Mucosa of descending colon (tissue), 3 donors: ENCODE measurements around the gene ATG16L1. TPM values are rescaled to one million over a fixed set of nuclear protein-coding genes. Genes with fewer than 3 reads are reported as not detected.
A peak's percentile ranks its signal among the peaks of the same experiment; 100 is the strongest.

ENCODE experiments used
- ATAC-seq: fragments of 200-7000 bp; cut with Tn5 transposase; one replicate; pipeline ENCODE4 v1.9.1; 2020; ENCODE audit warnings: mild to moderate bottlenecking, moderate library complexity
- DNase-seq, 3 donors: peaks; one replicate each; pipeline ENCODE4 v3.0.0-alpha.2; 2020
- H3K36me3 ChIP-seq: fragments of 200-600 bp; one replicate; pipeline ENCODE4 v1.8.0; 2021; ENCODE audit warnings: low read depth, mild to moderate bottlenecking
- H3K4me1 ChIP-seq: fragments of 200-600 bp; one replicate; pipeline ENCODE4 v1.8.0; 2021; ENCODE audit warnings: low read depth, mild to moderate bottlenecking
- H3K4me3 ChIP-seq: fragments of 200-600 bp; one replicate; pipeline ENCODE4 v1.8.0; 2021; ENCODE audit warnings: mild to moderate bottlenecking
- H3K9me3 ChIP-seq: fragments of 200-600 bp; one replicate; pipeline ENCODE4 v1.8.0; 2021; ENCODE audit warnings: mild to moderate bottlenecking
- CTCF ChIP-seq: fragments of 200-600 bp; IDR thresholded peaks from one replicate; pipeline ENCODE4 v1.8.0; 2022; ENCODE audit warnings: antibody characterized with exemption, mild to moderate bottlenecking
- intact Hi-C, 2 donors: fragments of 100-400 bp; cut with DNase I in 1 of 2; cut with micrococcal nuclease in 1 of 2; formaldehyde crosslinking; loops; one replicate each; pipeline versions ENCODE4 v1.11.0 to v1.11.1; 2022; cut with DNase I, micrococcal nuclease
- total RNA-seq, 3 donors: library from RNA; stranded (reverse); fragmentation: NEBNext Ultra II Directional in 2 of 3; extraction: Animal tissue kit (Norgen Biotek cat#: 25700) in 2 of 3; gene quantifications; one replicate each; pipeline versions ENCODE4 v1.2.1 to v1.2.4, GENCODE V29; 2021 to 2023
- donor health status: DM: no; HTN: no; CAD: no; lungs with moderate emphysema.
- donor health status: DM: no; HTN: no; CAD: no.
- donor health status: DM: no; HTN: yes; CAD: no.

ATG16L1 gene
- total RNA-seq, 3 donors from 2014 or later = 29.5 to 42.9 (median 36.0) TPM

DNA sequence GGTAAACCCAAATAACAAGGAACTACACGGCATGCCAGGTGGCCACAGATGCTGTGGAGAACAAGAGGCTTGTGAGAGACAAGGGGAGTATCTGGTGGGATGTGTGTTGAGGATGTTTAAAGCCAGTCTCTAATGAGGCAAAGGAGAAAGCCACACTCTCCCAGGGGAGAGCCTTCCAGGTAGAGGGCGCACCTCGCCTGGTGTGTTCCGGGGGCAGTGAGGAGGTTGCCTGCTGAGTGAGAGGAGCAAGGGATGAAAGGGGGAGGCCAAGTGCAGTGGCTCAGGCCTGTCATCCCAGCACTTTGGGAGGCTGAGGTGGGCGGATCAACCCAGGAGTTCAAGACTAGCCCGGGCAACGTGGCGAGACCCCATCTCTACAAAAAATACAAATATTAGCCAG, 72.4 kb downstream of the ATG16L1 start:
- Histone ChIP-seq H3K36me3 (no peaks in the 10 kb centered on the region), H3K4me1 (no peaks in the 10 kb centered on the region), H3K4me3 (no peak overlapping the region), H3K9me3 (no peaks in the 10 kb centered on the region)
- ATAC-seq = peak; percentile 19
- DNase-seq = no peak
- intact Hi-C loops = no loop called here
- TF ChIP-seq CTCF = no peak

GRCh38 chr2:233325256-233325655, 73.8 kb downstream of the ATG16L1 start:
- ATAC-seq (no peak), DNase-seq (no peak)
- Histone ChIP-seq H3K4me3 (no peak overlapping the region), H3K36me3 (no peaks in the 10 kb centered on the region), H3K9me3 (no peaks in the 10 kb centered on the region), H3K4me1 (no peaks in the 10 kb centered on the region)
- TF ChIP-seq CTCF = no peak
- intact Hi-C loops = no loop called here

DNA sequence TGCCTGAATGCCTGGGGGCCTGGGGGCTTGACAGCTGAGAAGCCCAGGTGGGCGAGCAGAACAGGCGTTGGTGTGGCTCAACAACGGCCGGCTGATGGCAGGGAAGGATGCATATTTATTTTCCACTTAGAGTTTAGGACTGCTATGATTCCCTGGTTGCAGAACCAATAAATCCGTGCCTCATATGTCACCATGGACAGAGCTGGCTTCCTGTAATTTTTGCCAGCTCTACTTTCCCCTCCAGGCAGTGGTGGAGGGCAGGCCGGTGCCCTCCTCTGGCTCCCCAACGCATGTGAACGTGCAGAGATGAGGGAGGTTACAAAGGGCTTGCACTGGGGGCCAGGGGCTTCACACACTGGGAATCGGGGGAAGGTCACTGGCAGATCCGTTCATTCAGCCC, 74.3 kb downstream of the ATG16L1 start:
- Histone ChIP-seq H3K4me1 (no peaks in the 10 kb centered on the region), H3K36me3 (no peaks in the 10 kb centered on the region), H3K4me3 (no peak overlapping the region), H3K9me3 (no peaks in the 10 kb centered on the region)
- no peak for TF ChIP-seq CTCF
- DNase-seq (no peak), ATAC-seq (no peak)
- intact Hi-C loops = no loop called here

DNA sequence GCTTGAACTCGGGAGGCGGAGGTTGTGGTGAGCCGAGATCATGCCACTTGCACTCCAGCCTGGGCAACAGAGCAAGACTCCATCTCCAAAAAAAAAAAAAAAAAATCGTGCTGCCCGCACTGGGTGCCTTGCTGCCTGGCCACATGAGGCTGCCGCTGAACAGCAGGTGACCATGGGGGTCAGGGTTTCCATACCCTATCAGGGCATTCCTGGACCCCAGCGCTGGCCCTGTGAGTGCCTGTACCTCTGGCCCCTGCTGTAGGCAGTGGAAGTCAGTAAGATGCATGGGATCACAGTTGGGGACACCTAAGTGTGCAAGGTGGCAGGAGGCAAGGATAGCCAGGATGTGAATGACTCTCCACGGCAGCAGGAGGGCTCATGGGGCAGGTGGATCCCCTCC, 75.0 kb downstream of the ATG16L1 start:
- intact Hi-C loops = no loop called here
- Histone ChIP-seq H3K4me1 (no peaks in the 10 kb centered on the region), H3K36me3 (no peaks in the 10 kb centered on the region), H3K9me3 (no peaks in the 10 kb centered on the region), H3K4me3 (no peak overlapping the region)
- no peak for TF ChIP-seq CTCF
- ATAC-seq (no peak), DNase-seq (no peak)

DNA sequence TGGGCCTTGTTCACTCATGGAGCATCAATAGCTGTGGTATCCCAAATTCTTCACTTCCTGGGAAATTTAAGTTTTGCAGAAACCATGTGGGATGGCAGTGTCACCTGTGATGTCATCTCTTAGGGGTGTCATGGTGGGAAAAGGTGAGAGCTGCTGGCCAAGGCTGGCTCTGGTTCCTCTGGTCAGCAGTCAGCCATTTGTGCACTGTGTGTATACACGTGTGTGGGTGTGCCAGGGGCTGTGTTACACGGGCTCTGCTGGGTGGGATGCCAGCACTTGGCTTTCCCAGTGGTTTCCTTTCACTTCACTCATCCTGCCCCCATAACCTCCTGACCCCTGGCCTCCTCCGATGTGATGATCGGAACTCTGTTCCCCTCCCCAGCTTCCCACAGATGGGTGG, 77.4 kb downstream of the ATG16L1 start:
- intact Hi-C loops = no loop called here
- no peak for ATAC-seq
- no peak for TF ChIP-seq CTCF

DNA sequence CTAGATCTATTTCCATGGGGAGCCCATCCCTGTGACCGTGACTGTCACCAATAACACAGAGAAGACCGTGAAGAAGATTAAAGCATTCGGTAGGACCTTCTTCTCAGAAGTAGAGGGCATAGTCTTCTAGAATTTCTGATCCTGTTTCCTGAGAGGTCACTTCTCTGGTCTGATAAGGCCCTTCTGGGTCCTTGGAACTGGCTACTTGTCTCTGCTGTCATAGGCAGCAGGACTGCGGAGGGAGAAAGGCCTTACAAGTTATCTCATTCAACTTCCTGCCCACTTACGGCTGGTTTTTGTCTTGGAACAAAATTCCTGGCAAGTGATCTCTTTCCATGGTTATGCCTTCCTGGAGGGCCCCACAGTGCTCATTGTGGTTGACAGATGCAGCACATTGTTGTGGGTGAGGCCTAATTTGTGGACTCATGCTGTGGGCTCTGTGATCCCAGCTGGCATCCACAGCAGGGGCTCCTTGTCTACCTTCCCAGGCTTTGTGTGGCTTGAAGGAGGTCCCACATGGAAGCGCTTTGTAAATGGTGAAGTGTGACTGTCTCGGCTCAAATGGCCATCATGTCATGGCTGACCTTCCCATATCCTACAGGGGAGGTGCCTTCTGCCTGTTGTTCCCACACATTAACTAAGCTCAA, 78.1 kb downstream of the ATG16L1 start:
- no peak for TF ChIP-seq CTCF
- intact Hi-C loops = no loop called here
- Histone ChIP-seq H3K4me3 (no peak overlapping the region), H3K36me3 (no peaks in the 10 kb centered on the region), H3K9me3 (no peaks in the 10 kb centered on the region), H3K4me1 (no peaks in the 10 kb centered on the region)
- ATAC-seq (no peak), DNase-seq (peak in 1 of 3 donors; percentile 8)

More for the DNA sequence above, 77.4 kb downstream of the ATG16L1 start:
- no peaks in the 10 kb centered on the region for H3K4me1 ChIP-seq
- DNase-seq = no peak
- H3K4me3 ChIP-seq = no peak overlapping the region
- no peaks in the 10 kb centered on the region for H3K9me3 ChIP-seq
- H3K36me3 ChIP-seq = no peaks in the 10 kb centered on the region
